H9 (cell line): ENCODE results near the gene CCDC28B. TPM values are rescaled to one million over a fixed set of nuclear protein-coding genes. Genes with fewer than 3 reads are reported as not detected.

Source experiments
- DNase-seq: peaks from one replicate; pipeline ENCODE4 v3.0.0-alpha.2; 2017
- H2AFZ ChIP-seq: one replicate; pipeline ENCODE4 v1.6.1; 2013; ENCODE audit warnings: mild to moderate bottlenecking, low read length, control low read depth, moderate library complexity
- H2AK5ac ChIP-seq: 2 replicates; pipeline ENCODE4 v1.6.1; 2013; ENCODE audit warnings: low read length, control low read depth, mixed read lengths; ENCODE audit not compliant: insufficient read length
- H2BK120ac ChIP-seq: one replicate; pipeline ENCODE4 v1.6.1; 2013; ENCODE audit warnings: low read depth, mild to moderate bottlenecking, low read length, control low read depth, inconsistent platforms; ENCODE audit not compliant: poor library complexity, severe bottlenecking
- H2BK12ac ChIP-seq: 2 replicates; pipeline ENCODE4 v1.6.1; 2013; ENCODE audit warnings: low read length, control low read depth, mixed read lengths, low read depth; ENCODE audit not compliant: insufficient read length
- H2BK15ac ChIP-seq: 2 replicates; pipeline ENCODE4 v1.6.1; 2013; ENCODE audit warnings: low read depth, low read length, control low read depth
- H2BK20ac ChIP-seq: one replicate; pipeline ENCODE4 v1.6.1; 2013; ENCODE audit warnings: low read depth, mild to moderate bottlenecking, low read length, control low read depth, inconsistent platforms; ENCODE audit not compliant: poor library complexity, severe bottlenecking
- H2BK5ac ChIP-seq: 2 replicates; pipeline ENCODE4 v1.6.1; 2013; ENCODE audit warnings: low read length, control low read depth, mixed read lengths; ENCODE audit not compliant: insufficient read length
- H3K14ac ChIP-seq: 2 replicates; pipeline ENCODE4 v1.6.1; 2013; ENCODE audit warnings: low read length, control low read depth; ENCODE audit not compliant: insufficient read depth
- H3K18ac ChIP-seq: 2 replicates; pipeline ENCODE4 v1.6.1; 2013; ENCODE audit warnings: low read depth, mild to moderate bottlenecking, mixed read lengths, low read length, control low read depth; ENCODE audit not compliant: insufficient read length
- H3K23ac ChIP-seq: 2 replicates; pipeline ENCODE4 v1.6.1; 2013; ENCODE audit warnings: low read length, control low read depth, mixed read lengths, low read depth; ENCODE audit not compliant: insufficient read length
- H3K23me2 ChIP-seq: 2 replicates; pipeline ENCODE4 v1.6.1; 2013; ENCODE audit warnings: low read depth, mild to moderate bottlenecking, mixed read lengths, low read length, control low read depth; ENCODE audit not compliant: insufficient read length, poor library complexity, severe bottlenecking
- H3K27ac ChIP-seq: 2 replicates; pipeline ENCODE4 v1.5.1; 2013; ENCODE audit warnings: low read length, control low read depth, mixed read lengths, low read depth; ENCODE audit not compliant: insufficient read length
- H3K27me3 ChIP-seq: 2 replicates; pipeline ENCODE4 v1.6.1; 2013; ENCODE audit warnings: low read length, control low read depth, inconsistent platforms; ENCODE audit not compliant: insufficient read depth
- H3K4ac ChIP-seq: 2 replicates; pipeline ENCODE4 v1.6.1; 2013; ENCODE audit warnings: low read depth, mild to moderate bottlenecking, control low read depth, inconsistent platforms, low read length, moderate library complexity
- H3K4me1 ChIP-seq: 2 replicates; pipeline ENCODE4 v1.6.1; 2013; ENCODE audit warnings: low read length, control low read depth, inconsistent platforms; ENCODE audit not compliant: insufficient read depth
- H3K4me2 ChIP-seq: 2 replicates; pipeline ENCODE4 v1.6.1; 2013; ENCODE audit warnings: low read length, control low read depth, mixed read lengths; ENCODE audit not compliant: insufficient read length, insufficient read depth
- H3K56ac ChIP-seq: 2 replicates; pipeline ENCODE4 v1.6.1; 2013; ENCODE audit warnings: low read depth, mild to moderate bottlenecking, mixed read lengths, low read length, control low read depth; ENCODE audit not compliant: insufficient read length
- H3K79me1 ChIP-seq: 2 replicates; pipeline ENCODE4 v1.6.1; 2013; ENCODE audit warnings: low read depth, mild to moderate bottlenecking, moderate library complexity, low read length, control low read depth, inconsistent platforms; ENCODE audit not compliant: insufficient read depth, poor library complexity, severe bottlenecking
- H3K79me2 ChIP-seq: 2 replicates; pipeline ENCODE4 v1.6.1; 2013; ENCODE audit warnings: low read length, control low read depth, inconsistent platforms; ENCODE audit not compliant: insufficient read depth
- H3K9ac ChIP-seq: 2 replicates; pipeline ENCODE4 v1.6.1; 2013; ENCODE audit warnings: low read length, control low read depth, mixed read lengths; ENCODE audit not compliant: insufficient read length; ENCODE audit errors: extremely low read depth
- H3K9me3 ChIP-seq: one replicate; pipeline ENCODE4 v1.6.1; 2013; ENCODE audit warnings: low read depth, low read length, inconsistent platforms; ENCODE audit not compliant: control insufficient read depth
- H3T11ph ChIP-seq: one replicate; pipeline ENCODE4 v1.6.1; 2013; ENCODE audit warnings: mild to moderate bottlenecking, low read length, control low read depth, inconsistent platforms
- H4K20me1 ChIP-seq: one replicate; pipeline ENCODE4 v1.6.1; 2013; ENCODE audit not compliant: control insufficient read depth, insufficient read length, insufficient read depth
- H4K5ac ChIP-seq: 2 replicates; pipeline ENCODE4 v1.6.1; 2013; ENCODE audit warnings: low read depth, mild to moderate bottlenecking, mixed read lengths, low read length, control low read depth; ENCODE audit not compliant: insufficient read length
- H4K8ac ChIP-seq: replicated peaks from 2 replicates; pipeline ENCODE4 v1.6.1; 2013; ENCODE audit warnings: low read length, control low read depth, mixed read lengths, low read depth; ENCODE audit not compliant: insufficient read length
- H4K91ac ChIP-seq: 2 replicates; pipeline ENCODE4 v1.6.1; 2013; ENCODE audit warnings: low read depth, mild to moderate bottlenecking, moderate library complexity, mixed read lengths, low read length, control low read depth; ENCODE audit not compliant: insufficient read length
- H3K27ac Mint-ChIP-seq, 3 experiments: 2 replicates in 2 of 3; 3 replicates in 1 of 3; pipeline ENCODE4 v1.8.0; 2020 to 2021; ENCODE audit warnings: mixed read lengths in 3 of 3, mild to moderate bottlenecking in 1 of 3, moderate library complexity in 1 of 3
- H3K27me3 Mint-ChIP-seq: 2 replicates; pipeline ENCODE4 v1.8.0; 2021; ENCODE audit warnings: low read depth, mild to moderate bottlenecking, moderate library complexity, mixed read lengths
- H3K36me3 Mint-ChIP-seq, 3 experiments: 2 replicates in 2 of 3; 3 replicates in 1 of 3; pipeline ENCODE4 v1.8.0; 2020 to 2021; ENCODE audit warnings: low read depth in 3 of 3, mixed read lengths in 3 of 3; ENCODE audit not compliant: insufficient read depth in 1 of 3
- H3K4me1 Mint-ChIP-seq, 2 experiments: 2 replicates each; pipeline ENCODE4 v1.8.0; 2020; ENCODE audit warnings: mixed read lengths in 2 of 2
- H3K4me3 Mint-ChIP-seq, 2 experiments: 2 replicates in 1 of 2; 3 replicates in 1 of 2; pipeline ENCODE4 v1.8.0; 2020 to 2021; ENCODE audit warnings: mild to moderate bottlenecking in 2 of 2, mixed read lengths in 2 of 2, moderate library complexity in 1 of 2
- H3K9me3 Mint-ChIP-seq, 2 experiments: 2 replicates in 1 of 2; 3 replicates in 1 of 2; pipeline ENCODE4 v1.8.0; 2020; ENCODE audit warnings: mild to moderate bottlenecking in 2 of 2, mixed read lengths in 2 of 2, moderate library complexity in 1 of 2
- CTCF ChIP-seq: fragments of 200-600 bp; sonication (generic); conservative IDR thresholded peaks from 3 replicates; pipeline ENCODE4 v1.8.0; 2021; ENCODE audit warnings: antibody characterized with exemption, mild to moderate bottlenecking
- WGBS: extraction: QIAGEN DNeasy Blood & Tissue Kit; methylation state at CpG from one replicate; pipeline ENCODE4 v1.1.7; 2013; ENCODE audit warnings: missing lambda C conversion rate, low lambda C conversion rate, mixed read lengths; ENCODE audit not compliant: insufficient read length; ENCODE audit errors: extremely low coverage; 5-methylcytosine and 5-hydroxymethylcytosine counted together
- total RNA-seq: library from RNA; stranded (reverse); gene quantifications from 2 replicates; pipeline ENCODE4 v1.2.1, GENCODE V29; 2021

The CCDC28B gene
- total RNA-seq, 1 experiment from 2014 or later, result 20.7 TPM

GRCh38 chr1:32216566-32216965, 16.2 kb downstream of the CCDC28B start:
- Histone ChIP-seq H3K4me2 (no peak overlapping the region), H3K14ac (no peak overlapping the region), H4K5ac (no peak overlapping the region), H2AK5ac (no peak overlapping the region), H2BK120ac (no peak overlapping the region), H3K9ac (no peak overlapping the region), H2BK20ac (no peak overlapping the region), H3K4me1 (peaks cover 4% of the 10 kb centered on the region; the same call in 1 of the 2 replicates), H3K79me2 (0 out of 2 replicates have a peak, but pooled peaks cover 1% of the 10 kb centered on the region), H3K27me3 (no peaks in the 10 kb centered on the region), H3K9me3 (no peaks in the 10 kb centered on the region), H2BK12ac (no peak overlapping the region), H4K8ac (no peak overlapping the region), H3K23me2 (no peaks in the 10 kb centered on the region), H3K27ac (no peak overlapping the region), H3K23ac (no peak overlapping the region), H3K56ac (no peak overlapping the region), H3K18ac (no peak overlapping the region), H3K79me1 (no peaks in the 10 kb centered on the region), H2BK5ac (no peak overlapping the region), H2BK15ac (no peak overlapping the region), H3K4ac (no peak overlapping the region), H4K20me1 (no peaks in the 10 kb centered on the region), H3T11ph (no peak overlapping the region), H2AFZ (no peak overlapping the region), H4K91ac (no peak overlapping the region)
- no peak overlapping the region for H3K27ac Mint-ChIP-seq
- peaks cover 8 to 36% (median 29%) of the 10 kb centered on the region in 3 experiments; a peak in 6 of 7 replicates for H3K36me3 Mint-ChIP-seq
- no CpG with 5 or more reads among the region's 5 CpGs for WGBS
- no peak for TF ChIP-seq CTCF
- H3K9me3 Mint-ChIP-seq, result no peaks in the 10 kb centered on the region
- DNase-seq, result no peak
- H3K27me3 Mint-ChIP-seq, result no peaks in the 10 kb centered on the region
- peaks cover 12 to 13% of the 10 kb centered on the region in 2 experiments for H3K4me1 Mint-ChIP-seq
- no peak overlapping the region for H3K4me3 Mint-ChIP-seq
